ENCODE measurements around the gene ADGRB2.

DNA sequence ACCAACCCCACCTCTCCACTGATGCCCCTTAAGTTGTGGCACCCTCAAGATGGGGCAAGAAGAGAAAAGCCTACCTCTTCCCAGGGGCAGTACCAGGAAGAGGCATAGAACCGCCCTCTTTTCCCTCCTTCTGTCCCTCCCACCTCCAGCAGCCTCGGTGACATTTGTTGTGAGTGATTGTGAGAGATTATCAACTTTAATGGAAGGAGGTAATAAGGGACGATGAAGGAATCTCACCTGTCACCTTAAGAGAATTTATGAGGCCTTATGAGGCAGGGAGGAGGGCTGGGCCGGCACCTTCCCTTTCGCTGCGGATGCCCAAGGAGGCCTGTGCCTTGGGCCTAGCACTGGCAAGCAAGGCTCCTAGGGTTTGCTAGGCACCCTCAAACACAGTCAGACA is 1.4 kb upstream of the ADGRB2 start:
- TF ChIP-seq CTCF (IDR thresholded peaks at IDR 0.05) (no peak), POLR2A (IDR thresholded peaks at IDR 0.05) (no peak)
